A549 treated with DMSO at 1 μM for 4 hours (cell line): ENCODE results near the gene ATG14. TPM values are rescaled to one million over a fixed set of nuclear protein-coding genes. Genes with fewer than 3 reads are reported as not detected.

Experiments used
- total RNA-seq: library from RNA; stranded (reverse); fragments of 200-300 nt; extraction: Qiagen RNA extraction; gene quantifications from 5 replicates; pipeline ENCODE4 v1.2.3, GENCODE V29; 2022; ENCODE audit warnings: low read depth

Gene ATG14
- total RNA-seq = 5.3 to 6.7 TPM (median 5.8 TPM) in 5 replicates

GRCh38 chr14:55411426-55412389 is at the start of gene ATG14:
Gene ATG14 (minus strand): TSS chr14:55411830. CDS start chr14:55411822, 8 bp downstream.

GRCh38 chr14:55440385-55440784 is 28.8 kb upstream of the ATG14 start, which contains the start of gene TBPL2:
Gene TBPL2 (minus strand): TSS chr14:55440616. CDS start chr14:55440449, 167 bp downstream.

Other genes starting within 250 kb of the ATG14 start
- 28.5 to 38.1 TPM (median 36.4 TPM) in 5 replicates for gene DLGAP5, start 220.2 kb downstream of the ATG14 start, total RNA-seq
- gene FBXO34, start 140.4 kb downstream of the ATG14 start, total RNA-seq = 11.8 to 17.1 TPM (median 15.8 TPM) in 5 replicates
- gene TBPL2, start 28.8 kb upstream of the ATG14 start, total RNA-seq = not detected in 5 replicates
- 98.1 to 135 TPM (median 121 TPM) in 5 replicates for gene KTN1, start 168.4 kb upstream of the ATG14 start, total RNA-seq